IMR-90 (cell line): Measurements from ENCODE around the gene TNNI2.

Experiments used
- MAZ ChIP-seq: IDR thresholded peaks from 2 replicates; pipeline ENCODE4 v1.6.1; 2012; ENCODE audit warnings: low read depth, mild to moderate bottlenecking, low read length, improper control_type of control experiment, moderate library complexity, borderline replicate concordance
- SMC3 ChIP-seq: fragments of 150-350 bp; IDR thresholded peaks from 2 replicates; pipeline ENCODE4 v1.6.1; 2016; ENCODE audit warnings: low read depth, mild to moderate bottlenecking, antibody characterized with exemption, low read length, moderate library complexity
- TF ChIP-seq, protein P1 (sequence below): conservative IDR thresholded peaks from 2 replicates; pipeline ENCODE4 v1.5.1; 2012; ENCODE audit warnings: mild to moderate bottlenecking, low read depth, low read length, improper control_type of control experiment

DNA sequence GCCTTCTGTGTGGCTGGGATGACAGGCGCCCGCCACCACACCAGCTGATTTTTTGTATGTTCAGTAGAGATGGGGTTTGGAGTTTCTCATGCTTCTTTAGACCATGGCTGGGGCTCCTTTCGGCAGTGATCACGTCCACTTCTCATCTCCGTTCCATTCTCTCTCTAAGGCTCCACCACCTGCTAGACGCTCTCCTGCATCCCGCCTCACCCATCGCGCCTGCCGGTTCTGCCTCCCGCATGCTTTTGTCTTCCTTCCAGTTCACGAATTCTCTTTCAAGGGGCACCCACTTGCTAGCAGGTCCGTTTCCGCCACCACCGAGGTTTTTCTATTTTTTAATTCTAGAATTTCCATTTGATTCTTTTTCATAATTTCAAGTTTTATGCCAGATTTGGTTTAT is 26.0 kb upstream of the TNNI2 start:
- TF ChIP-seq, protein P1, sequence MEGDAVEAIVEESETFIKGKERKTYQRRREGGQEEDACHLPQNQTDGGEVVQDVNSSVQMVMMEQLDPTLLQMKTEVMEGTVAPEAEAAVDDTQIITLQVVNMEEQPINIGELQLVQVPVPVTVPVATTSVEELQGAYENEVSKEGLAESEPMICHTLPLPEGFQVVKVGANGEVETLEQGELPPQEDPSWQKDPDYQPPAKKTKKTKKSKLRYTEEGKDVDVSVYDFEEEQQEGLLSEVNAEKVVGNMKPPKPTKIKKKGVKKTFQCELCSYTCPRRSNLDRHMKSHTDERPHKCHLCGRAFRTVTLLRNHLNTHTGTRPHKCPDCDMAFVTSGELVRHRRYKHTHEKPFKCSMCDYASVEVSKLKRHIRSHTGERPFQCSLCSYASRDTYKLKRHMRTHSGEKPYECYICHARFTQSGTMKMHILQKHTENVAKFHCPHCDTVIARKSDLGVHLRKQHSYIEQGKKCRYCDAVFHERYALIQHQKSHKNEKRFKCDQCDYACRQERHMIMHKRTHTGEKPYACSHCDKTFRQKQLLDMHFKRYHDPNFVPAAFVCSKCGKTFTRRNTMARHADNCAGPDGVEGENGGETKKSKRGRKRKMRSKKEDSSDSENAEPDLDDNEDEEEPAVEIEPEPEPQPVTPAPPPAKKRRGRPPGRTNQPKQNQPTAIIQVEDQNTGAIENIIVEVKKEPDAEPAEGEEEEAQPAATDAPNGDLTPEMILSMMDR = no peak
- TF ChIP-seq MAZ (no peak), SMC3 (no peak)
